ENCODE results near the gene MTRF1. TPM values are rescaled to one million over a fixed set of nuclear protein-coding genes. Genes with fewer than 3 reads are reported as not detected.
"Not testable (repeated sequence)": the region's sequence is repeated elsewhere in the genome, so short reads cannot be mapped to it uniquely, and the experiment has no call there.

MTRF1 gene
- total RNA-seq, 1 experiment from 2014 or later, result 11.4 TPM

DNA sequence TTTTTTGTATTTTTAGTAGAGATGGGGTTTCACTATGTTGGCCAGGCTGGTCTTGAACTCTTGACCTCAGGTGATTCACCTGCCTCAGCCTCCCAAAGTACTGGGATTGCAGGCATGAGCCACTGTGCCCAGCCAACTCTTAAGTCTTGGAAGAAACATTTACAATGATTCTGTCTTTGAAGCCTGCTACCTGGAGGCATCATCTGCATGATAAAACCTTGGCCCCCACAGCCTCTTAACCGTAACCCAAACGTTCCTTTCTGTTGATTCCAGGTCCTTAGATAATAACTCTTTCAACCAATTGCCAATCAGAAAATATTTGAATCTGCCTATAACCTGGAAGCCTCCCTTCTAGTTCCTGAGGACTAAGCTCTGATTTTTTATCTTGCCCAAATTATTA, 15.8 kb upstream of the MTRF1 start:
- H3K9me3 ChIP-seq (ENCODE audit: control insufficient read depth in 1 of 2, insufficient read depth in 1 of 2, low read depth in 1 of 2, low read length in 2 of 2); H3K36me3 ChIP-seq (ENCODE audit: control insufficient read depth in 1 of 2, insufficient read depth in 2 of 2, low read length in 2 of 2); H3K27me3 ChIP-seq (ENCODE audit: insufficient read depth, low read length); POLR2A ChIA-PET; H3K9ac ChIP-seq (ENCODE audit: low read length); DNase-seq (ENCODE audit: low read depth, low spot score); RAD21 ChIA-PET (ENCODE audit: low non-redundant PET in 1 of 2, low total read pairs in 2 of 2, uncharacterized antibody in 2 of 2, unreplicated experiment in 2 of 2); H3K79me2 ChIP-seq (ENCODE audit: insufficient read depth, low read length); H4K20me1 ChIP-seq (ENCODE audit: insufficient read depth); CTCF ChIA-PET; H3K9me2 ChIP-seq (ENCODE audit: insufficient read depth); H3K4me2 ChIP-seq (ENCODE audit: low read length); H2AFZ ChIP-seq (ENCODE audit: low read depth, low read length, poor library complexity, severe bottlenecking); ATAC-seq; BruUV-seq (replicated peaks); H3K27ac ChIP-seq (ENCODE audit: low read depth, low read length); H3K4me3 ChIP-seq (replicated peaks in 1 of 2; ENCODE audit: low read depth in 1 of 2, low read length in 2 of 2); H3K4me1 ChIP-seq (ENCODE audit: control insufficient read depth in 1 of 2, insufficient read depth in 2 of 2, low read length in 2 of 2); intact Hi-C loops (cut with micrococcal nuclease): not testable (repeated sequence)

- no peak overlapping the region for H2AFZ ChIP-seq (ENCODE audit: low read depth, low read length, poor library complexity, severe bottlenecking)
- no peak overlapping the region for H3K4me3 ChIP-seq (replicated peaks in 1 of 2; ENCODE audit: low read depth in 1 of 2, low read length in 2 of 2)
- no peak overlapping the region for H3K27ac ChIP-seq (ENCODE audit: low read depth, low read length)
- no peaks in the 10 kb centered on the region for H3K27me3 ChIP-seq (ENCODE audit: insufficient read depth, low read length)
- BruUV-seq (replicated peaks), result no TSS peak
- no peak for DNase-seq (ENCODE audit: low read depth, low spot score)
- no peak overlapping the region for H3K4me2 ChIP-seq (ENCODE audit: low read length)
- CTCF ChIA-PET, result no interaction called here
- H3K36me3 ChIP-seq (ENCODE audit: control insufficient read depth in 1 of 2, insufficient read depth in 2 of 2, low read length in 2 of 2), result no peaks in the 10 kb centered on the region
- intact Hi-C loops (cut with micrococcal nuclease), result no loop called here
- POLR2A ChIA-PET, result no interaction called here
- no peak for TF ChIP-seq RAD21 (IDR thresholded peaks at IDR 0.05; ENCODE audit: low read depth)
- TF ChIP-seq EZH2phosphoT487 (IDR thresholded peaks at IDR 0.05; ENCODE audit: borderline replicate concordance), result no peak
- no peak for TF ChIP-seq SIN3A (IDR thresholded peaks at IDR 0.05; ENCODE audit: low read depth)
- no peak for TF ChIP-seq EZH2 (IDR thresholded peaks at IDR 0.05)
- TF ChIP-seq, protein P1, sequence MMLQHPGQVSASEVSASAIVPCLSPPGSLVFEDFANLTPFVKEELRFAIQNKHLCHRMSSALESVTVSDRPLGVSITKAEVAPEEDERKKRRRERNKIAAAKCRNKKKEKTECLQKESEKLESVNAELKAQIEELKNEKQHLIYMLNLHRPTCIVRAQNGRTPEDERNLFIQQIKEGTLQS (IDR thresholded peaks at IDR 0.05), result no peak
- no peak for TF ChIP-seq ZNF274 (IDR thresholded peaks at IDR 0.05; ENCODE audit: low read depth, low read length)
- no peak for TF ChIP-seq REST (IDR thresholded peaks at IDR 0.05; ENCODE audit: low read depth)
- no peak for TF ChIP-seq CEBPB (IDR thresholded peaks at IDR 0.05; ENCODE audit: low read depth)
- no peak for TF ChIP-seq CTCF (IDR thresholded peaks at IDR 0.05 in 2 of 3, conservative IDR thresholded peaks at IDR 0.05 in 1 of 3; ENCODE audit: borderline replicate concordance in 1 of 3, insufficient read depth in 1 of 3, low read depth in 2 of 3, low read length in 2 of 3)
- H4K20me1 ChIP-seq (ENCODE audit: insufficient read depth), result no peaks in the 10 kb centered on the region
- RAD21 ChIA-PET (ENCODE audit: low non-redundant PET in 1 of 2, low total read pairs in 2 of 2, uncharacterized antibody in 2 of 2, unreplicated experiment in 2 of 2), result no interaction called here
- H3K9ac ChIP-seq (ENCODE audit: low read length), result no peak overlapping the region
- no peaks in the 10 kb centered on the region for H3K4me1 ChIP-seq (ENCODE audit: control insufficient read depth in 1 of 2, insufficient read depth in 2 of 2, low read length in 2 of 2)
- H3K9me2 ChIP-seq (ENCODE audit: insufficient read depth), result no peaks in the 10 kb centered on the region
- ATAC-seq, result no peak
- H3K9me3 ChIP-seq (ENCODE audit: control insufficient read depth in 1 of 2, insufficient read depth in 1 of 2, low read depth in 1 of 2, low read length in 2 of 2), result no peaks in the 10 kb centered on the region
- no peaks in the 10 kb centered on the region for H3K79me2 ChIP-seq (ENCODE audit: insufficient read depth, low read length)
Measured at GRCh38 chr13:41276824-41277223, 13.4 kb upstream of the MTRF1 start.
